Stomach (tissue), 9 donors: ENCODE measurements around the gene ZNF423. TPM values are rescaled to one million over a fixed set of nuclear protein-coding genes. Genes with fewer than 3 reads are reported as not detected.
"Not testable (repeated sequence)": the region's sequence is repeated elsewhere in the genome, so short reads cannot be mapped to it uniquely, and the experiment has no call there.

ENCODE experiments used
- DNase-seq, 2 donors: peaks; one replicate each; pipeline versions ENCODE4 v3.0.0 to v3.0.0-alpha.2; 2013 to 2019
- H3K27ac ChIP-seq, 5 donors: fragments of 200-600 bp in 4 of 5; sonication (generic) in 4 of 5; one replicate each; pipeline ENCODE4 v1.5.1; 2013 to 2019; ENCODE audit warnings: mild to moderate bottlenecking in 1 of 5, moderate library complexity in 1 of 5
- H3K27me3 ChIP-seq, 3 donors: fragments of 200-600 bp; sonication (generic); one replicate each; pipeline ENCODE4 v1.5.1; 2017 to 2019; ENCODE audit warnings: mixed run types in 1 of 3
- H3K36me3 ChIP-seq, 4 donors: fragments of 200-600 bp; sonication (generic); 1 replicate in 3 of 4; 2 replicates in 1 of 4; pipeline ENCODE4 v1.5.1; 2016 to 2019
- H3K4me1 ChIP-seq, 4 donors: fragments of 200-600 bp; sonication (generic); one replicate each; pipeline ENCODE4 v1.5.1; 2016 to 2019
- H3K4me3 ChIP-seq, 4 donors: fragments of 200-600 bp; sonication (generic) in 3 of 4; one replicate each; pipeline ENCODE4 v1.5.1; 2016 to 2019; ENCODE audit warnings: mild to moderate bottlenecking in 1 of 4
- H3K9me3 ChIP-seq, 4 donors: fragments of 200-600 bp; sonication (generic); one replicate each; pipeline ENCODE4 v1.5.1; 2016 to 2019
- EP300 ChIP-seq: sonication (generic); formaldehyde crosslinking; IDR thresholded peaks from one replicate; pipeline ENCODE4 v1.6.1; 2017; ENCODE audit warnings: antibody characterized with exemption
- POLR2A ChIP-seq, 4 donors: fragments of 450-650 bp; IDR thresholded peaks; one replicate each; pipeline ENCODE4 v1.6.1; 2016; ENCODE audit warnings: antibody characterized with exemption in 4 of 4, control low read depth in 2 of 4, mild to moderate bottlenecking in 1 of 4, moderate library complexity in 1 of 4
- POLR2AphosphoS5 ChIP-seq, 3 donors: sonication (generic); formaldehyde crosslinking; IDR thresholded peaks; one replicate each; pipeline ENCODE4 v1.6.1; 2016; ENCODE audit warnings: antibody characterized with exemption in 3 of 3
- WGBS, 5 donors: extraction: QIAGEN DNeasy Blood & Tissue Kit in 3 of 5; methylation state at CpG; one replicate each; pipeline versions ENCODE4 v1.1.5 to v1.1.7; 2013 to 2018; 5-methylcytosine and 5-hydroxymethylcytosine counted together
- intact Hi-C: fragments of 100-400 bp; cut with DNase I; formaldehyde crosslinking; loops from one replicate; pipeline ENCODE4 v1.15.1; 2023; ENCODE audit warnings: low total_unique reads
- polyA plus RNA-seq, 3 donors: library from polyadenylated mRNA; stranded (reverse); fragments of 200-250 nt; gene quantifications; one replicate each; pipeline ENCODE4 v1.2.3, GENCODE V29; 2013
- total RNA-seq, 5 donors: library from RNA; depleted of rRNA; stranded (reverse); fragments of >200 nt; gene quantifications; one replicate each; pipeline versions ENCODE4 v1.1.0 to v1.2.3, GENCODE V29; 2014 to 2016
- TF ChIP-seq, protein P1 (sequence below), 7 experiments: fragments of 450-650 bp in 4 of 7; fragments of 200-600 bp in 3 of 7; sonication (generic) in 3 of 7; IDR thresholded peaks; one replicate each; pipeline ENCODE4 v1.5.1; 2016 to 2019; ENCODE audit warnings: antibody characterized with exemption in 7 of 7, control low read depth in 2 of 7, mild to moderate bottlenecking in 1 of 7
- donor health status: healthy with polysubstance abuse.
- donor health status: Bipolar disorder and iron deficiency.
- donor health status: healthy.

Gene ZNF423
- total and polyA plus RNA-seq, 8 donors, result 0.29 to 3.5 (median 1.0) TPM

DNA sequence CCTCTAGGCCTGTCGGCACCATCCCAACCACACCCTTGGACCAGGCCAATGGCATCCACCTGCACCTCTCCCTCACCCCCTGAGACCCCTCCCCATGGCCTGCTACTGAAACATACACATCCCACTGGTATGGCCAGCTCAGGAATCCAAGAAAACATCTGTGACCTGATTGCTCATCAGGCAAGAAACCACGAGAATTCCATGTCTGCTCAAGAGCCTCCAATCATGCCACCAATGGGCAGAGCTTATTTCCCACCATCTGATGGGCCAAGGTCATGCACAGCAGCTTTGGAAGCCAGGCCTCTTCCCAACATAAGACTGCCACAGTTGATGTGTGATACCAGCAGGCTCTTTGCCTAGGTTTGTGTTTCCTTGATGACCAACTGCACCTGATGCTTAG, 292.2 kb downstream of the ZNF423 start:
- Histone ChIP-seq H3K9me3 (no peaks in the 10 kb centered on the region), H3K27ac (no peak overlapping the region), H3K4me3 (no peak overlapping the region), H3K36me3 (no peaks in the 10 kb centered on the region), H3K27me3 (no peaks in the 10 kb centered on the region), H3K4me1 (peaks cover 0 to 14% (median 6%) of the 10 kb centered on the region in 4 donors)
- no peak for DNase-seq
- TF ChIP-seq POLR2AphosphoS5 (IDR thresholded peaks at IDR 0.05) (no peak), POLR2A (IDR thresholded peaks at IDR 0.05) (no peak), EP300 (no peak)
- TF ChIP-seq, protein P1, sequence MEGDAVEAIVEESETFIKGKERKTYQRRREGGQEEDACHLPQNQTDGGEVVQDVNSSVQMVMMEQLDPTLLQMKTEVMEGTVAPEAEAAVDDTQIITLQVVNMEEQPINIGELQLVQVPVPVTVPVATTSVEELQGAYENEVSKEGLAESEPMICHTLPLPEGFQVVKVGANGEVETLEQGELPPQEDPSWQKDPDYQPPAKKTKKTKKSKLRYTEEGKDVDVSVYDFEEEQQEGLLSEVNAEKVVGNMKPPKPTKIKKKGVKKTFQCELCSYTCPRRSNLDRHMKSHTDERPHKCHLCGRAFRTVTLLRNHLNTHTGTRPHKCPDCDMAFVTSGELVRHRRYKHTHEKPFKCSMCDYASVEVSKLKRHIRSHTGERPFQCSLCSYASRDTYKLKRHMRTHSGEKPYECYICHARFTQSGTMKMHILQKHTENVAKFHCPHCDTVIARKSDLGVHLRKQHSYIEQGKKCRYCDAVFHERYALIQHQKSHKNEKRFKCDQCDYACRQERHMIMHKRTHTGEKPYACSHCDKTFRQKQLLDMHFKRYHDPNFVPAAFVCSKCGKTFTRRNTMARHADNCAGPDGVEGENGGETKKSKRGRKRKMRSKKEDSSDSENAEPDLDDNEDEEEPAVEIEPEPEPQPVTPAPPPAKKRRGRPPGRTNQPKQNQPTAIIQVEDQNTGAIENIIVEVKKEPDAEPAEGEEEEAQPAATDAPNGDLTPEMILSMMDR (IDR thresholded peaks at IDR 0.05), result no peak
- intact Hi-C loops, result no loop called here
- WGBS, 5 donors, result 88 to 95% (median 92%) methylated on average over 2 of the region's 2 CpGs

DNA sequence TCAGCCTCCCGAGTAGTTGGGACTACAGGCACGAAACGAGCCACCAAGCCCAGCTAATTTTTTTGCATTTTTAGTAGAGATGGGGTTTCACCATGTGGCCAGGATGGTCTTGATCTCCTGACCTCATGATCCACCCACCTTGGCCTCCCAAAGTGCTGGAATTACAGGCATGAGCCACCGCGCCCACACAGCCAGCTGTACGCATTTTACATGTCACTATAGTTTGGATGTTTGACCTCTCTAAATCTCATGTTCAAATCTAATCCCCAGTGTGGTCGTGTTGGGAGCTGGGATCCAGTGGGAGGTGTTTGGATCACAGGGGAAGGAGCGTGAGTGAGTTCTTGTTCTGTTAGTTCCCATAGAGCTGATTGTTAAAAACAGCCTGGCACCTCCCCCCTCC, 293.0 kb downstream of the ZNF423 start:
- H3K4me3 ChIP-seq, H3K27ac ChIP-seq, H3K36me3 ChIP-seq, H3K9me3 ChIP-seq, intact Hi-C loops, H3K27me3 ChIP-seq, DNase-seq: not testable (repeated sequence)
- peaks cover 0 to 14% (median 6%) of the 10 kb centered on the region in 4 donors for H3K4me1 ChIP-seq
- 81 to 88% (median 86%) methylated on average over 8 of the region's 8 CpGs for WGBS, 5 donors

DNA sequence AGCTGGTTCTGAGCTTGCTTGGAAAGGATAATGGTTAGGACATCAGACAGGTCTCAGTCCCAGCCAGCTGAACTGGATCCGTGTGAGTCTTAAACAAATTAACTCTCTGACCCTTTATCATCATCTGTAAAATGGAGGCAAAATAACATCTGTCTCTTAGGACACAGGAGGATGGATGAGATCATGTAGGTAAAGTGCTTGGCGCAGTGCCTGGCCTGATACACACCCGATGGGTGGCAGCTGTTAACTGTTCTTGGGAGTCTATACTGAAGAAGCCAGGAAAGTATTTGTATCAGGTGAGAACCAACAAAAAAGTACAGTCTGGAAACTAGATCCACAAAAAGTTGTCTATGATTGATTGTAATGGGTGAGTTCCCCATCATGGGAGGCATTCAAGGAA, 293.7 kb downstream of the ZNF423 start:
- intact Hi-C loops, result no loop called here
- peaks cover 0 to 17% (median 7%) of the 10 kb centered on the region in 4 donors for H3K4me1 ChIP-seq
- no peak for DNase-seq
- H3K36me3 ChIP-seq, result no peaks in the 10 kb centered on the region
- H3K9me3 ChIP-seq, result no peaks in the 10 kb centered on the region
- H3K27ac ChIP-seq, result no peak overlapping the region
- no peak overlapping the region for H3K4me3 ChIP-seq
- H3K27me3 ChIP-seq, result no peaks in the 10 kb centered on the region
- no peak for TF ChIP-seq POLR2AphosphoS5 (IDR thresholded peaks at IDR 0.05)
- 70 to 81% (median 78%) methylated on average over 3 of the region's 3 CpGs for WGBS, 5 donors

DNA sequence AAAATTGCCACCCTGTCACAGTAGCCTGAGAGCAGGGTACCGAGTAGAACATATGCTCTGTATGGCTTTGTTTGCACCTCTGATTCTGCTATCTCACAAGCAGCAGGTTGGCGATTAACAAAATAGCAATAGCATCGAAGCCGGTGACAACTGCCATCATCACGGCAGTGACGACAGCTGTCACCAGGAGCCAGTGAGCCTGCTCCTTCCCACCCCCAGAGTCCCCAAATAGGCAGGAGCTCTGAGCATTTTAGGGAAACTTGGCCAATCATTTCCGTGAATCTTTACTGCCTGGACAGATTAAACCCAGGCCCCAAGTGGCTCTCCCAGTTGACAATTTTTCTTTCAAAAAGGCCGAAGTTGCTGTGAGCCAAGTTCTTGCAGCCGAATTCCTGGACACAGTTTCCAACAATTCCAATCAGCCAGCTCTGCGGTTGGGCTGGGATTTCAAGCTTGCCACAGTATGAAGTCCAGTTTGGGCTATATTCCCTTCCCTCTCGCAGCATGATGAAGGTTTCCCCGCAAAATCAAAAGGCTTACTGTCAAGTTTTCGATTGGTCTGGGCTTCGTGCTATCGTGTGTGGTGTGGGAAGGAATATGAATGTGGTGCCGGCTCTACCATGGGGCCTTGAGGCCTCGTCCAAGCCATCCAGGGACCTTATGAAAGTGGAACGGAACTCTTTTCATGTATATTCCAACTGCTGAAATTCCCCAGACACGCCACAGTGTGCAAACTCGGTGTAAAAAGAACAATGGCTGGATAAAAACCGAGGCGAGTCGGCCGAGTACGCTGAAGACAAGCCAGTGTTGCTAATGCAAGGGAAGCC, 295.7 kb downstream of the ZNF423 start:
- Histone ChIP-seq H3K27me3 (no peaks in the 10 kb centered on the region), H3K27ac (peak overlapping the region in 2 of 5 donors; percentile 15 to 59), H3K4me3 (no peak overlapping the region), H3K4me1 (peaks cover 0 to 19% (median 12%) of the 10 kb centered on the region in 4 donors), H3K9me3 (no peaks in the 10 kb centered on the region), H3K36me3 (no peaks in the 10 kb centered on the region)
- TF ChIP-seq, protein P1 (IDR thresholded peaks at IDR 0.05), result no peak
- TF ChIP-seq POLR2A (IDR thresholded peaks at IDR 0.05), result no peak
- TF ChIP-seq EP300, result no peak
- no peak for TF ChIP-seq POLR2AphosphoS5 (IDR thresholded peaks at IDR 0.05)
- intact Hi-C loops, result no loop called here
- WGBS, 5 donors, result 71 to 83% (median 79%) methylated on average over 25 of the region's 25 CpGs
- DNase-seq, result peak in 1 of 2 donors; percentile 57

DNA sequence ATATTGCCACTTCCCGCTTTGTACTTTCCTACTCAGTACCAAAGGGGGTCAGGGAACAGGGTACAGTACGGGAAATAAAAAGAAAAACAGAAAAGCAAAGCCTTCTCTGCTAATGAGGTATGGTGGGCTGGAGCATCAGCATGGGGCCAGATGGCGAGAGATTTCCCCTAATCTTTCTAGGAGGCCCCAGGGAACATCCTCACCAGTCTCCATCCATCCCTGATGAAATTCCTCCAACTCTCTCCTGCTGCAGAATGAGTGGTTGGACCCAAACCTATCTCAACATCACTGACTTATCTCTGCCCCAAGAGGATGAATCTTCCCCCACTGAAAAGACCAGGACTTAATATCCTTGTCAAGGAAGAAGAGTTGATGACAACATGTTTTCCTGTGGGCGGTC, 296.7 kb downstream of the ZNF423 start:
- no peak overlapping the region for H3K4me3 ChIP-seq
- no peak for DNase-seq
- TF ChIP-seq POLR2A (IDR thresholded peaks at IDR 0.05), result no peak
- no peak for TF ChIP-seq EP300
- no peak for TF ChIP-seq POLR2AphosphoS5 (IDR thresholded peaks at IDR 0.05)
- TF ChIP-seq, protein P1 (IDR thresholded peaks at IDR 0.05), result no peak
- H3K4me1 ChIP-seq, result peaks cover 0 to 10% (median 7%) of the 10 kb centered on the region in 4 donors
- H3K27me3 ChIP-seq, result no peaks in the 10 kb centered on the region
- intact Hi-C loops, result no loop called here
- H3K9me3 ChIP-seq, result no peaks in the 10 kb centered on the region
- no peak overlapping the region for H3K27ac ChIP-seq
- H3K36me3 ChIP-seq, result no peaks in the 10 kb centered on the region
- WGBS, 5 donors, result 68 to 91% (median 73%) methylated on average over 4 of the region's 4 CpGs
